ENCODE measurements around the gene TCAIM. TPM values are rescaled to one million over a fixed set of nuclear protein-coding genes. Genes with fewer than 3 reads are reported as not detected.

The TCAIM gene
- total RNA-seq, 1 experiment from 2014 or later: 18.4 TPM

GRCh38 chr3:44439499-44440295 lies 101.1 kb downstream of the TCAIM start:
- H4K20me1 ChIP-seq (ENCODE audit: insufficient read depth): no peaks in the 10 kb centered on the region
- H3K36me3 ChIP-seq (ENCODE audit: control insufficient read depth in 1 of 2, insufficient read depth in 2 of 2, low read length in 2 of 2): peaks cover 0 to 7% of the 10 kb centered on the region in 2 experiments; a peak in 2 of 4 replicates
- BruUV-seq (replicated peaks): no TSS peak
- no peaks in the 10 kb centered on the region for H3K9me3 ChIP-seq (ENCODE audit: control insufficient read depth in 1 of 2, insufficient read depth in 1 of 2, low read depth in 1 of 2, low read length in 2 of 2)
- no peak overlapping the region for H2AFZ ChIP-seq (ENCODE audit: low read depth, low read length, poor library complexity, severe bottlenecking)
- no peak for ATAC-seq
- no peak overlapping the region for H3K4me2 ChIP-seq (ENCODE audit: low read length)
- ChIA-PET POLR2A (no interaction called here), RAD21 (ENCODE audit: low non-redundant PET in 1 of 2, low total read pairs in 2 of 2, uncharacterized antibody in 2 of 2, unreplicated experiment in 2 of 2) (no interaction called here), CTCF (no interaction called here)
- H3K27me3 ChIP-seq (ENCODE audit: insufficient read depth, low read length): no peaks in the 10 kb centered on the region
- no peaks in the 10 kb centered on the region for H3K79me2 ChIP-seq (ENCODE audit: insufficient read depth, low read length)
- intact Hi-C loops (cut with micrococcal nuclease): no loop called here
- no peak overlapping the region for H3K4me3 ChIP-seq (replicated peaks in 1 of 2; ENCODE audit: low read depth in 1 of 2, low read length in 2 of 2)
- H3K27ac ChIP-seq (ENCODE audit: low read depth, low read length): no peak overlapping the region
- TF ChIP-seq SP1 (IDR thresholded peaks at IDR 0.05; ENCODE audit: low read depth) (no peak), SRF (IDR thresholded peaks at IDR 0.05; ENCODE audit: low read depth) (no peak), CBX3 (IDR thresholded peaks at IDR 0.05; ENCODE audit: low read depth) (no peak), YY1 (IDR thresholded peaks at IDR 0.05; ENCODE audit: extremely low read depth, insufficient replicate concordance, low read depth, low read length) (no peak), EZH2 (IDR thresholded peaks at IDR 0.05) (no peak), POLR2AphosphoS5 (IDR thresholded peaks at IDR 0.05; ENCODE audit: low read depth, low read length) (no peak), CTCF (IDR thresholded peaks at IDR 0.05 in 2 of 3, conservative IDR thresholded peaks at IDR 0.05 in 1 of 3; ENCODE audit: borderline replicate concordance in 1 of 3, insufficient read depth in 1 of 3, low read depth in 2 of 3, low read length in 2 of 3) (no peak), JUND (IDR thresholded peaks at IDR 0.05) (no peak)
- H3K9me2 ChIP-seq (ENCODE audit: insufficient read depth): no peaks in the 10 kb centered on the region
- no peak overlapping the region for H3K9ac ChIP-seq (ENCODE audit: low read length)
- no peaks in the 10 kb centered on the region for H3K4me1 ChIP-seq (ENCODE audit: control insufficient read depth in 1 of 2, insufficient read depth in 2 of 2, low read length in 2 of 2)
- no peak for DNase-seq (ENCODE audit: low read depth, low spot score)

All from HCT116 (cell line).